ENCODE measurements around the gene SFPQ.

DNA sequence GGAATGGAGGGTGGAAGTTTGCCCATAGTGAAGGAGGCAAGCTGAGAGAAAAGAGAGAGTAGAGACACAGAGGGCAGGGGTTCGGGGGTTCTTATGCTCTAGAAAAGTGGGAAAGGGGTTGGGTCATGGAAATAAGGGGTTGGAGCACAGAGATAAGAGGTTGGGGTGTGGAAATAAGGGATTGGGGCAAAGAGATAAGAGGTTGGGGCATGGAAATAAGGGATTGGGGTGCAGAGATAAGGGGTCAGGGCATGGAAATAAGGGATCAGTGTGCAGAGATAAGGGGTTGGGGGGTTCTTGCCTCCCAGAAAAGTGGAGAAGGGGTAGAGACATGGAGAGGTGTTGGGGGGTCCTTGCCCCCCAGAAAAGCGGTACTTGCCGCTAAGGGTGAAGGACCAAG lies 56.2 kb downstream of the SFPQ start:
- no peak for TF ChIP-seq GATA3 (IDR thresholded peaks at IDR 0.05; ENCODE audit: low read depth, low read length)
- TF ChIP-seq GATA2 (IDR thresholded peaks at IDR 0.05; ENCODE audit: low read depth, low read length): no peak
